Fibroblast of mammary gland (primary cell): ENCODE results near the gene KRTAP1-3.
"Not testable (repeated sequence)": the region's sequence is repeated elsewhere in the genome, so short reads cannot be mapped to it uniquely, and the experiment has no call there.

Experiments used
- DNase-seq: peaks from one replicate; pipeline ENCODE4 v3.0.0-alpha.2; 2010; ENCODE audit warnings: low read depth
- H3K4me3 ChIP-seq: 2 replicates; pipeline ENCODE4 v1.5.1; 2011; ENCODE audit warnings: low read depth, mild to moderate bottlenecking, low read length, moderate library complexity; ENCODE audit not compliant: control insufficient read depth
- TF ChIP-seq, protein P1 (sequence below): conservative IDR thresholded peaks from 2 replicates; pipeline ENCODE4 v1.5.1; 2011; ENCODE audit warnings: low read depth, low read length, inconsistent platforms; ENCODE audit not compliant: control insufficient read depth, insufficient read depth

The KRTAP1-3 gene

DNA sequence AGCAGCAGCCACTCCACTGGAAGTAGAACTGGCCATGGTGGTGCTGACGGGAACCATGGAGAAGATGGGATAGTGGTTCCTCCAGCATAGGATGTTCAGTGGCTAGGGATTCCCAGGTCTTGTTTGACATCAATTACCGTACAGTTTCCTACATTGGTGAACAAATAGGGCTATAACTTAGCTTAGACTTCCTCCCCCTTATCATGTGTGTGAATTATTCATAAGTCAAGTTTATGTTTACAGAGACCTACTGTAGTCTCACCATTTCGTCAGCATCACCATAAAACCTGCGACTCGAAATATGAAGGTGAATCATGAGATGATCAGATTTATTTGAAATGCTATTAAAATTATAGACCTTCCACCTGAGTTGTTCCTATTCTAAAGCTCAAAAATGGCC lies 24.1 kb upstream of the KRTAP1-3 start:
- TF ChIP-seq, protein P1, sequence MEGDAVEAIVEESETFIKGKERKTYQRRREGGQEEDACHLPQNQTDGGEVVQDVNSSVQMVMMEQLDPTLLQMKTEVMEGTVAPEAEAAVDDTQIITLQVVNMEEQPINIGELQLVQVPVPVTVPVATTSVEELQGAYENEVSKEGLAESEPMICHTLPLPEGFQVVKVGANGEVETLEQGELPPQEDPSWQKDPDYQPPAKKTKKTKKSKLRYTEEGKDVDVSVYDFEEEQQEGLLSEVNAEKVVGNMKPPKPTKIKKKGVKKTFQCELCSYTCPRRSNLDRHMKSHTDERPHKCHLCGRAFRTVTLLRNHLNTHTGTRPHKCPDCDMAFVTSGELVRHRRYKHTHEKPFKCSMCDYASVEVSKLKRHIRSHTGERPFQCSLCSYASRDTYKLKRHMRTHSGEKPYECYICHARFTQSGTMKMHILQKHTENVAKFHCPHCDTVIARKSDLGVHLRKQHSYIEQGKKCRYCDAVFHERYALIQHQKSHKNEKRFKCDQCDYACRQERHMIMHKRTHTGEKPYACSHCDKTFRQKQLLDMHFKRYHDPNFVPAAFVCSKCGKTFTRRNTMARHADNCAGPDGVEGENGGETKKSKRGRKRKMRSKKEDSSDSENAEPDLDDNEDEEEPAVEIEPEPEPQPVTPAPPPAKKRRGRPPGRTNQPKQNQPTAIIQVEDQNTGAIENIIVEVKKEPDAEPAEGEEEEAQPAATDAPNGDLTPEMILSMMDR: no peak
- H3K4me3 ChIP-seq: no peak overlapping the region
- DNase-seq: peak; percentile 15

DNA sequence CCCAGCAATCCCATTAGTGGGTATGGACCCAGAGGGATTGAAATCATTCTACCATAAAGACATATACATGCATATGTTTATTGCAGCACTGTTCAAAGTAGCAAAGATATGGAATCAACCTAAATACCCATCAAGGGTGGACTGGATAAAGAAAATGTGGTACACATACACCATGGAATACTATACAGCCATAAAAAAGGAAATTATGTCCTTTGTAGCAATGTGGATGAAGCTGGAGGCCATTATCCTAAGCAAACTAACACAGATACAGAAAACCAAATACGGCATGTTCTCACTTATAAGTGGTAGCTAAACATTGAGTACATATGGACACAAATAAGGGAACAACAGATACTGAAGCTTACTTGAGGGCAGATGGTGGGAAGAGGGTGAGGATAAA lies 22.9 kb upstream of the KRTAP1-3 start:
- H3K4me3 ChIP-seq: no peak overlapping the region
- TF ChIP-seq, protein P1: no peak

DNA sequence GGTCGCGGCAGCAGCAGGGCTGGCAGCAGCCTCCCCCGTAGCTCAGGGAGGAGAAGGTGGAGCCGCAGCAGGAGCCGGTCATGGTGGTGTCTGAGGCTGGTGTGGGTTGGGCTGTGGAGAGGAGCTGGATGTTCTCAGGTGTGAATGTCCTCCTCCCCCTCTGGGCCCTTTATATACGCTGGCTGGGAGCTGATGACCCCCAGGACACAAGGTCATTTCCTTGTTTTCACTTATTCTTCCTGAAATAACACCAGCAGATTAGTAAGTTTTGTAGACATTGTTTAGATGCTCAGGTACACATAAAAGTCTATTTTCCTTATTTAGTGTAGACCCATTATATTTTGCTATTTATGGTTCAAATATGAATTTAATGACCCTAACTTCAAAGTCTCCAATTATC lies 20.5 kb upstream of the KRTAP1-3 start, which contains the start of gene KRTAP2-2:
Gene KRTAP2-2 (minus strand): TSS at position 101 of the 400 bp plus-strand sequence. CDS start 19 bp downstream, at position 82.
- DNase-seq, H3K4me3 ChIP-seq: not testable (repeated sequence)

More for the DNA sequence above, 22.9 kb upstream of the KRTAP1-3 start:
- no peak for DNase-seq

DNA sequence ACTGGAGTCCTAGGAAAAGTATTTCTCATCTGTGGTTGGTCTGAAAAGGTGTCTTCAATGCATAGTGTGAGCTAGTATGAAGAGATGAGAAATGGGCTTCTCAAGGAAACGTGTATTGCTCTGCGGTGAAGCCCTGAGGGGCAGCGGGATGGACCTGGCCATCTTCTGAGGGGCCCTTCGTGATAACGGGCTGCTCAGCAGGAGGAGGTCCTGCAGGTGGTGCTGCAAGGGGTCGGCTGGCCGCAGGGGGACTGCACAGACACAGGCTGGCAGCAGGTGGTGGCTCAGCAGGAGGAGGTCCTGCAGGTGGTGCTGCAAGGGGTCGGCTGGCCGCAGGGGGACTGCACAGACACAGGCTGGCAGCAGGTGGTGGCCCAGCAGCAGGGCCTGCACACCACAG lies 19.9 kb upstream of the KRTAP1-3 start:
- DNase-seq, H3K4me3 ChIP-seq: not testable (repeated sequence)

DNA sequence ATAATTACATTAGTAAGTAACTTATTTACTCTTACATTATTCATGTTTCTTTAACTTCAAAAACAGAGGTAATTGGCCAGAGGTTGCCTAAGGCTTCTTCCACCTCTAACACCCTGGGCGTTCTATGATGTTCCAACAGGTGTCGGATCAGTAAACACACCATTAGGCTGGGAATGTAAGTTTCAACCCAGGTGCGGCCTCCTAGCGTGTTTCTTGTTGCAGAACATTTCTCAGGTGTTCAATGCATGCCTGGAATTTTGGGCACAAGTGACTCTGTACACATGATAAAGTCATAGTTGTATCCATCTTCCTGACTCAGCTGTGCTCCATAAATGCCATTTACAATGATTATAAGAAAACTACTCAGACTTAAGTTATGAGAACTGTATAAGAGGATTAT lies 19.4 kb upstream of the KRTAP1-3 start:
- no peak overlapping the region for H3K4me3 ChIP-seq
- no peak for DNase-seq
- TF ChIP-seq, protein P1: no peak

DNA sequence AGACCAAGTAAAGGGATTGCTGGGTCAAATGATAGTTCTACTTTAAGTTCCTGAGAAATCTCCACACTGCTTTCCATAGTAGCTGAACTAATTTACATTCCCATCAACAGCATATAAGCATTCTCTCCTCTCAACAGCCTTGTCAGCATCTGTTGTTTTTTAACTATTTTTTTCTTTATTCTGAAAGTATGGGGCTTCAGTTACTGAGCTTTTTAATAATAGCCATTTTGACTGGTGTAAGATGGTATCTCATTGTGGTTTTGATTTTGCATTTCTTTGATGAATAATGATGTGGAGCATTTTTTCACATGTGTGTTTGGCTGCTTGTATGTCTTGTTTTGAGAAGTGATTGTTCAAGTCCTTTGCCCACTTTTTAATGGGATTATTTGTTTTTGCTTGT lies 17.9 kb upstream of the KRTAP1-3 start:
- no peak overlapping the region for H3K4me3 ChIP-seq
- TF ChIP-seq, protein P1: no peak
- peak; percentile 28 for DNase-seq

DNA sequence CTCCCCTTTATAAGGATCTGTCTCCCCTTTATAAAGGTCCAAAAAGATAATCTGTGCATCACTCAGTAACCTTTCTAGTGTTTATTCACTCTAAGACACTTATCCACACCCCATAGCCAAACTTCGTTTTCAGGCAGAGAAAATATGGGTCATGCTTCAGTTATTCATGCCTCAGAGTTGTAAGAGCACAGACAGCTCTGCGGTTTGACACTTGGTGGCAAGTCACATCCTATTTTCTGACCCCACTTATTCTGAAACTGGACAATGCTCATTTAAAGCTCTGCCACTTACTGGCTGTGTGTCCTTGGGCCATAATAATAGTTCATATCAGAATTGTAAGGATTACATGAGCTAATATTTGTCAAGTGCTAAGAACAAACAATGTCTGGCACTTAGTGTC lies 14.4 kb upstream of the KRTAP1-3 start:
- no peak overlapping the region for H3K4me3 ChIP-seq
- DNase-seq: peak; percentile 60
- TF ChIP-seq, protein P1: no peak

DNA sequence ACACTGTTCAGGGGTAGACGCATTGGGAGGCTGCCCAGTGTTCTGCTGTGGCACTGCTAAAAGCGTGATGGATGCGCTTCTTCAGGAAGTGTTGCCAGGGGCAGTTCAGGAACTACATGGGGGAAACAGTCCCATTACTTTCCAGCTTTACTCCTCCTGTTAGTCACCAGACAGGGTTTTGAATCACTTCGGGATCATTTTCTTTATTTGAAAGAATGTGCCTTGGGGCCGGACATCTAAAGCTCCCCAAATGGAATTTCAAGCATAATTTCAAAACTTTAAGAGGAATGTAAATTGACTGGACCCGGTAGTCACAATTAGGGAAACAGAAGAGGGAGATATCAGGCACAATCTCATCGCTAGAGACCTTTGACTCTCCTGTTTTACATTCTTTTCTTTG lies 13.8 kb upstream of the KRTAP1-3 start:
- no peak overlapping the region for H3K4me3 ChIP-seq
- TF ChIP-seq, protein P1: no peak
- DNase-seq: no peak

DNA sequence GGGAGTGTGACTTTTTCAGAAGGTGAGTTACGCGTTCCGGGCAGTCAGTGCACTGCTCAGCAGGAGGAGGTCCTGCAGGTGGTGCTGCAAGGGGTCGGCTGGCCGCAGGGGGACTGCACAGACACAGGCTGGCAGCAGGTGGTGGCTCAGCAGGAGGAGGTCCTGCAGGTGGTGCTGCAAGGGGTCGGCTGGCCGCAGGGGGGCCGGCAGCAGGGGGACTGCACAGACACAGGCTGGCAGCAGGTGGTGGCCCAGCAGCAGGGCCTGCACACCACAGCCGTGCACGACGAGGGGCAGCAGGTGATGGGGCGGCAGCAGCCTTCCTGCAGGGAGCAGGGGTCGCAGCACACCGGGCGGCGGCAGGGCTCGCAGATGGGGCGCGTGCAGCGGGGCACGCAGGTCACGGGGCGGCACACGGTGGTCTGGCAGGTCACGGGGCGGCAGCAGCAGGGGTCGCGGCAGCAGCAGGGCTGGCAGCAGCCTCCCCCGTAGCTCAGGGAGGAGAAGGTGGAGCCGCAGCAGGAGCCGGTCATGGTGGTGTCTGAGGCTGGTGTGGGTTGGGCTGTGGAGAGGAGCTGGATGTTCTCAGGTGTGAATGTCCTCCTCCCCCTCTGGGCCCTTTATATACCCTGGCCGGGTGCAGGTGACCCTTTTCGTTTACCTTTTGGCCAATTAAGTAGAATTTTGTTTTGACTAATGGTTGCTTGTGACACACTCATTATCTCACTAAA lies 12.2 kb upstream of the KRTAP1-3 start, which contains the start of gene KRTAP2-1:
Gene KRTAP2-1 (minus strand): TSS at position 582 of the 731 bp plus-strand sequence. CDS start 49 bp downstream, at position 533.
- DNase-seq, H3K4me3 ChIP-seq: not testable (repeated sequence)
